ENCODE measurements around the gene PRDM12.

PRDM12 gene

DNA sequence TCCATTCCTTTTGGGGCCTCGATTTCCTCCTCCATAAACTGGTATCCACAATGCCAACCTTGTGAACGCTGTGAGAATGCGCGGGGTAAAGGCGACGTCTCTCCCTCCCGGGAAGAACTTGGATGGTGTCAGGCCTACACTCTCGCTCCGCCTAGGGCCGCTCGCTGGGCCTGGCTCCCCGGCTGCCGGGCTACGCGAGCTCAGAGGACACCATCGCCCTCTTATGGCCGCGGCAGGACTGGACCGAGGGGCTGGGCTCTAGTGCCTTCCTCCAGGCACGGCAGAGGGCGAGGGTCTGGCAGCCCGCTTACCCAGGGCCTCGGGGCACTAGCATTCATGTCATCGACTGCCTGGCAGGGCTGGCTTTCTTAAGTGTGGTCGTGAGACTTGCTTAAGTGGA, 27.9 kb downstream of the PRDM12 start:
- no peak for DNase-seq

DNA sequence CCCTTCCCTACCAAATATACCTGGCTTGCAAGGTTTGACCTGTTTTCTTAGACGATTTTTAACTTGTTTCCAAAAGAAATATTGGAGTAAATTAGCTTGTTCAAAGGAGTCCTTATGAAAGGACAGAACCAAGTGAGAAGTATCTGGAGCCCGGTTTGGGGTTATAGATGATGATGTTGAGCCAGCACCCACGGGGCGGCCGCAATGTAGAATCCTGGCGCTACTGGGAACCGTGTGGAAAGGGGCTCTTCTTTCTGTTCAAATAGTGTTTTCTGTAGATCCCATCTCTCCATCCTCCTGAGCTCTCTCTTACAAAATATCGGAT, 28.7 kb downstream of the PRDM12 start:
- DNase-seq: no peak

DNA sequence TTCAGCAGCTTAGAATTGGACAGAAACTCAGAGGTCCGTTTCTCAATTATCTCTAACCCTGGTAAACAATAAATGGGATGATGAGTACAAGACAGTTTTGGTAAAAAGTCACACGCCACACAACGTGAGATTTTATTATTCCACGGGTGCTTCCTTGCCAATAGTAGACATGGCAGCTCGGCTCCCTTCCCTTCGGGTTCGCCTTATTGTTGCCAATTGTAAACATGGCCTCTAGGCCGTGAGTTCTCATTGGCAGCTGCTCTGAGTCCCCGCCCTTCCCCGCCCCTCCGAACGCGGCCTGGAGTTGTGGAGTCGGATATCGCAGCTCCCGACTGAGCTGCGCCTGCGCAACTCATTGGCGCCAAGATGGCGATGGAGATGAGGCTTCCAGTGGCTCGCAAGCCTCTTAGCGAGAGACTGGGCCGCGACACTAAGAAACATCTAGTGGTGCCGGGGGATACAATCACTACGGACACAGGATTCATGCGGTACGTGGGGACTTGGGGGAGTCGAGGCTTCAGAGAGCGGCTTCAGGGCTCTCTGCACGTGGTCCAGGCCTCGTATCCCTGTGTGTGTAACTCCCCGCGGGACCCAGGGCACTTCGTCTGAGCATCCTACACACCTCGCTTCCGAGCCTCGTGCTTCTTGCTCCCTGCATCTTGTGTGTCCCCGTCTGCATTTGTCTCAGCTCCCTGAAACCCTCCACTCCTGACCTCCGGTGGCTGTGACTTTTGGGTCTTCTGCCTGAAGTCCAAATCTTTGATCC, 29.2 kb downstream of the PRDM12 start, which contains the start of gene EXOSC2:
EXOSC2 (plus strand) TSS at position 355 of the 766 bp plus-strand sequence; CDS start at position 367, 12 bp downstream.
- peak; percentile 61 for DNase-seq

GRCh38 chr9:130694205-130694604, 29.8 kb downstream of the PRDM12 start:
- DNase-seq: no peak

GRCh38 chr9:130696139-130696650, 31.8 kb downstream of the PRDM12 start:
- DNase-seq: no peak

DNA sequence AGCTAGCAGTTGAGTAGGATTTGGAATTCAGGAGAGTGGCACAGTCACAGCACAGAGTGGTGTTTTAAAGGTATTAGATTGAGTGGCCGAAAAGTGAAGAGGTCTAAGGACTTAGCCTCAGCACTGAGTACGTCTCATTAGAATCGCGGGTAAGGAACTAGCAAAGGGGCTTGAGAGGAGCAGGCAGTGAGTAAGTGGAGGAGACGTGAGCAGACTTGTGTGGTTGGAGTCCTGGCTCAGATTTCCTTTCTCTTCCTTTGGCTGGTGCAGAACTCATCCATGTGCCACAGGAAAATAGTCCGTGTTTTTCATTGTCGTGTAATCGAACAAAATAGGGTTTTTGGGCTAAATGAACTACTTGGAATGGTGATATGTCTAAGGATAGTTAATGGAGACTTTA, 32.6 kb downstream of the PRDM12 start:
- no peak for DNase-seq

GRCh38 chr9:130698514-130698913, 34.1 kb downstream of the PRDM12 start:
- DNase-seq: no peak

- DNase-seq: no peak
Measured at GRCh38 chr9:130699047-130699446, 34.7 kb downstream of the PRDM12 start.

- no peak for DNase-seq
Measured at GRCh38 chr9:130701059-130702022, 36.9 kb downstream of the PRDM12 start.

DNA sequence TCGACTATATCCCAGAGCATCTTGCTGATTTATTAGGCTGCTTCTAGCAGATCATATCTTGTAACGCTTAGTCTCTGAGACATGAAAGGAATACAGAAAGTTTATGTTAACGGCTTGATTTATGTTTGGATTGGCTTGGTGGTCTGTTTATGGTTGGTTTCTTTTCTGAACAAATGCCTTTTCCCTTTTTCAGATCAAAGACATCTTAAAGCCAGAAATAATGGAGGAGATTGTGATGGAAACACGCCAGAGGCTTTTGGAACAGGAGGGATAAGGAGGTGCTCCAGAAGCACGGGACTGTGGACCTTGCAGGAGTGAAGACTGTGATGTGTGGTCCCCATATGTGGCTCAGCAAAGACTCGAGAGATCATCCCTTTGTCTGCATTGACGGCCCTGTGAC, 39.1 kb downstream of the PRDM12 start:
- DNase-seq: no peak

DNA sequence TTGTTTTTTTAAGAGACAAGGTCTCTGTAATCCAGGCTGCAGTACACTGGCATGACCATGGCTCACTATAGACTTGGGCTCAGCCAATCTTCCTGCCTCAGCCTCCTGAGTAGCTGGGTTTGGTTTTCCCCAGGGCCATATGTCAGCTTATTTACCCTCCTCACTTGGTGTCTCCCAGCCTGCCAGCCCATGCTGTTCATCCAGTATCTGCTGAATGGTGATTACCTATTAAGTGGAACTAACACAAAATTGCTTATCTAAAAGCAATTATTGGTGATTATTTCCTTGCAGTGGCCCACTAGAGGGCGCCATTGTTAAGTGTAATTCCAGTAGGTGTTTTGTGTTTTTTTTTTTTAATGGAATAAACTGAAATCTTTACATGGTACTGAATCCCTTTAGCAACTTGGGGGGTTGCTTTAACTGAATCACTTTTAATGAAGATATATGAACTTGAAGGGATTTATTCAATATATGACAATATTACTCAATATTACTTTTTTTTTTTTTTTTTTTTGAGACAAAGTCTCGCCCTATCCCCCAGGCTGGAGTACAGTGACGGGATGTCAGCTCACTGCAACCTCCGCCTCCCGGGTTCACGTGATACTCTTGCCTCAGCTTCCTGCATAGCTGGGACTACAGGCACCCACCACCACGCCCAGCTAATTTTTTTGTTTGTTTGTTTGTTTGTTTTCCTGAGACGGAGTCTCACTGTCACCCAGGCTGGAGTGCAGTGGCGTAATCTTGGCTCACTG, 43.0 kb downstream of the PRDM12 start:
- no peak for DNase-seq

GRCh38 chr9:130710822-130711352, 46.5 kb downstream of the PRDM12 start:
- no peak for DNase-seq

DNA sequence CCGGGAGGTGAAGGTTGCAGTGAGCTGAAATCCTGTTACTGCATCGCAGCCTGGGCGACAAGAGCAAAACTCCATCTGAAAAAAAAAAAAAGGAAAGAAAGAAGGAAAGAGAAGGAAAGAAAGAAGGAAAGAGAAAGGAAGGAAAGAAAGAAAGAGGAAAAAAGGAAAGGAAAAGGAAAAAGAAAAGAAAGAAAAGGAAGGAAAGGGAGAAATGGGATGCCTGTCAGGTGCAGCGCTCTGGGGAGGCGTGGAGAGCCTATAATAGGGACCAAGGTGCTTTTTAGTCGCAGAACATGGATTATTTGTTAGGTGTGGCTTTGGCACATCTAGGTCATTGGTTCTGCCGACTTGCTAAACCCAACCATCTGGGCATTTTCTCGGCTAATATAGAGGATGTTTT, 47.1 kb downstream of the PRDM12 start:
- no peak for DNase-seq

- peak; percentile 71 for DNase-seq
Measured at GRCh38 chr9:130712564-130713285, 48.3 kb downstream of the PRDM12 start.

DNA sequence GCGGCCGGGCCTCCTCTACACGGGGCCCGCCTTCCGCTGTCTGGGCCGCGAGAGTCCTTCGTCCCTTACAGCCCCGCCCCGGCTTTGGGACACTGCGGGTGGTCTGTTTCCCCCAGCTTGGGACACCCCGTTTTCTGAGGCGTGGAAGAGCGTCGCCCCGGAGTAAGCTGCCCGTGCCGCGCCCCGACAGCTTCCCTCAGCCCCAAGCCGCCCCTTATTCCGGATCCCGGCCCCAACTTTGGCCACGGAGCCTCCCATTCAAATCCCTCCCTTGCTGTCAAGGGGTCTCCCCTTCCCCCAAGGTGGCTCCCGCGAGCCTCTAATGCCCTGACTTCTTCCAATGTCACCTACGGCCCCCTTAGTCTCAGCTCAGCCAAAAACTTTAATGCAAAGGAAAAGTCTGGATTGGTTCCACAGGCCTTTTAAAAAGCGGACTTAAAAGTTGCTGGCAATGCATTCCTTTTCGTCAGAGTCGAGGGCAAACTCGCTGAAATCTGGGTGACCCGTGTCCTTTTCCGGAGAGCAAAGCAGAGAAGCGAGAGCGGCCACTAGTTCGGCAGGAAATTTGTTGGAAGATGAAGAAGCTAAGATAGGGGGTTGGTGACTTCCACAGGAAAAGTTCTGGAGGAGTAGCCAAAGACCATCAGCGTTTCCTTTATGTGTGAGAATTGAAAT, 49.0 kb downstream of the PRDM12 start:
- DNase-seq: no peak

DNA sequence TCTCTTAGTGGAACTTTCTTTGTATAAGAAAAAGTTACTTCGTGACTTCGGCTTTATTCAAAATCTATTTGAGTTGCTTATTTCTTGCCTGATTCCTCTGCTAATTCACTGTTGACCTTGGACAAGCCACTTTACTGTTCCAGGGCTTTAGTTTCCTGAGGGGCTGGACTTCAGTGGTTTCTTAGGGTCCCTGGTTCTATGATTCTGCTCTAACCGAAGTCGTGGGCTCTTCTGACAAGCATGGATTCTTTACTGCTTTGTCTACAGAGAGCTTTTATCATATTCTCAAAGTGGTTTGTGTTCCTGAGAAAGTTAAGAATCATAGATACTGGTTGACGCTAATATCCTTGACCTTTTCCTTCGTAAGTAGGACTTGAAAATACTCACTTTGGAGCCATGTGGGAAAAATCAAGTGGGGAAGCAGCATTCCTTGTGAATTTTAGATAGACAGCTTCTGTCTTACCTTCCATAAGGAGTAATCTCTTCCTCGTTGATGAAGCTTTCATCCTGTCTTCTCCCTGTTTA, 50.3 kb downstream of the PRDM12 start:
- DNase-seq: no peak

DNA sequence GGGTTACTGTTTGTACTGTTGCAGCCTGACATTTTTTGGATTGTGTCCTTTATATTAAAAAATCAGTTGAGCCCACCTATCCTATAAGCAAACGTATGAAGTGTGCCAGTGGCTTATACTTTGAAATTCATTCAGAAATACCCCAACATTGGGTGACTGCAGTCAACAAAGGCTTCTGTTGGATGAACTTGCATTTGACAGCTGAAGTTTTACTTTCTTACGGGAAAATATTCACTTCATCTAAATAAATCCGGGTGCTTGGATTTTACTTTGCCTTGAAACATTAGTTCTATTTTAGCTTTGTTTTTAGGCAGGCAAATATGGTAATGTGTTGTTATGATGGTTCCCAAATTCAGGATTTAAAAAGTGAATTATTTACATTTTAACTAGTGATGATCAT, 50.9 kb downstream of the PRDM12 start:
- DNase-seq: no peak

DNA sequence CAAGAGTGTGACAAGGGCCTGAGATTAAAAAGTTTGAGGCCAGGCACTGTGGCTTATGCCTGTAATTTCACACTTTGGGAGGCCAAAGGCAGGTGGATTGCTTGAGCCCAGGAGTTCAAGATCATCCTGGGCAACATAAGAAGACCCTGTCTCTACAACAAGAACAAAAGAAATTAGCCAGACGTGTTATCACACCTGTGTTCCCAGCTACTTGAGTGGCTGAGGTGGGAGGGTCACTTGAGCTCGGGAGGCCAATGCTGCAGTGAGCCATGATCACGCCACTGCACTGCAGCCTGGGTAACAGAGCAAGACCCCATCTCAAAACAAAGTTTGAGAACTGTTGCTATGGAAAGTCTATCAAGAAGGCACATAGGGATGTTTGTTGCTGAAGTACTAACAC, 54.2 kb downstream of the PRDM12 start:
- no peak for DNase-seq

- DNase-seq: no peak
Measured at GRCh38 chr9:130720762-130721161, 56.4 kb downstream of the PRDM12 start.

- DNase-seq: no peak
Measured at GRCh38 chr9:130728721-130729120, 64.3 kb downstream of the PRDM12 start.

DNA sequence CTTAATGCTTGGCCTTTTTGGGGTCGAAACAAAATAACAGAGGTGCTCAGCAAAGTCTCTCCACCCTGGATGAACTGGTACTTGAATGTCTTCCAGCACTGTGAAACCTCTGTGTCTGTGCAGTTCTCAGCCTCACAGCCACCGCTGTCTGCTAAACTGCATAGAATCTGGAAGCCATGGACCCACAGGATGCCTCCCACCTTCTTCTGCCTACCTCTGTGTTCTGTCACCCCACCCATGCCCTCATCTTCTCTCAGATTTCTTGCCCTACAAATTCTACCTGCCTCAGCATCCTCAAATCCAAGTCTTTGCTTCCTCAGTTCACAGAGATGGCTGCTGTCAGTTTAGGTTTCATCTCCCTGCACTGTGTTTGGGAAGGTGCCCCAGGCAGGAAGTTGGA, 64.8 kb downstream of the PRDM12 start:
- no peak for DNase-seq

All from NCI-H187 treated with DMSO at 0.1 percent for 48 hours (cell line).